GM12864 (cell line): ENCODE measurements around the gene PINLYP.

ENCODE experiments used
- DNase-seq: peaks from one replicate; pipeline ENCODE4 v3.0.0-alpha.2; 2011; ENCODE audit warnings: low read depth
- H3K4me3 ChIP-seq: 2 replicates; pipeline ENCODE4 v1.5.1; 2011; ENCODE audit warnings: mild to moderate bottlenecking, low read depth, low read length, control low read depth
- CTCF ChIP-seq: IDR thresholded peaks from 2 replicates; pipeline ENCODE4 v1.5.1; 2011; ENCODE audit warnings: low read depth, mild to moderate bottlenecking, moderate library complexity, low read length, control low read depth, inconsistent platforms; ENCODE audit errors: missing control alignments

The PINLYP gene

GRCh38 chr19:43575156-43575950, at the start of gene PINLYP, which contains the start of gene XRCC1:
TSS of gene PINLYP (plus strand) at chr19:43575801. CDS start at chr19:43577192, 1,391 bp downstream.
TSS of gene XRCC1 (minus strand) at chr19:43575527. CDS start at chr19:43575458, 69 bp downstream.
- DNase-seq: peak; percentile 94
- H3K4me3 ChIP-seq: peak within 1 kb of the TSS; percentile 80
- TF ChIP-seq CTCF: no peak

GRCh38 chr19:43525836-43526771, 49.5 kb upstream of the PINLYP start:
- no peak for DNase-seq

GRCh38 chr19:43526884-43527859, 48.4 kb upstream of the PINLYP start, which contains the start of gene ETHE1:
TSS of gene ETHE1 (minus strand) at chr19:43527201. CDS start at chr19:43527177, 24 bp downstream.
- H3K4me3 ChIP-seq: peak within 1 kb of the TSS; percentile 87
- TF ChIP-seq CTCF: no peak
- no peak for DNase-seq

More at GRCh38 chr19:43525836-43526771, 49.5 kb upstream of the PINLYP start:
- no peak for TF ChIP-seq CTCF
- peak overlapping the region; percentile 87 for H3K4me3 ChIP-seq

GRCh38 chr19:43527860-43528622, 47.6 kb upstream of the PINLYP start:
- TF ChIP-seq CTCF: no peak
- DNase-seq: no peak
- no peak overlapping the region; the same call in 1 of the 2 replicates for H3K4me3 ChIP-seq

- peak overlapping the region; percentile 63 for H3K4me3 ChIP-seq
- no peak for DNase-seq
- no peak for TF ChIP-seq CTCF
Measured at GRCh38 chr19:43532571-43532961, 43.0 kb upstream of the PINLYP start.
